WTC11 (cell line): Measurements from ENCODE around the gene MXRA7. TPM values are rescaled to one million over a fixed set of nuclear protein-coding genes. Genes with fewer than 3 reads are reported as not detected.
A peak's percentile ranks its signal among the peaks of the same experiment; 100 is the strongest.
"Not testable (repeated sequence)": the region's sequence is repeated elsewhere in the genome, so short reads cannot be mapped to it uniquely, and the experiment has no call there.

Experiments
- ATAC-seq: fragments of 200-7000 bp; cut with Tn5 transposase; 2 replicates; pipeline ENCODE4 v1.10.0; 2021; ENCODE audit warnings: mild to moderate bottlenecking, moderate library complexity
- CTCF ChIA-PET: fragments of 300-600 bp; sonication (Branson Sonifier 250); formaldehyde crosslinking; loops from one replicate; lab custom pipeline; 2021; ENCODE audit warnings: antibody characterized with exemption; lab: Charles Lee
- POLR2A ChIA-PET: fragments of 350-600 bp; sonication (Branson Sonifier 250); formaldehyde crosslinking; loops from one replicate; lab custom pipeline; 2021; ENCODE audit warnings: antibody characterized with exemption; lab: Charles Lee
- DNase-seq: peaks from one replicate; pipeline ENCODE4 v3.0.0; 2021; ENCODE audit warnings: low spot score
- H3K27ac Mint-ChIP-seq: 2 replicates; pipeline ENCODE4 v1.8.0; 2021; ENCODE audit warnings: mixed read lengths
- H3K27me3 Mint-ChIP-seq: 2 replicates; pipeline ENCODE4 v1.8.0; 2021; ENCODE audit warnings: low read depth, mild to moderate bottlenecking, moderate library complexity, mixed read lengths
- H3K36me3 Mint-ChIP-seq: 2 replicates; pipeline ENCODE4 v1.8.0; 2021; ENCODE audit warnings: mixed read lengths
- H3K4me1 Mint-ChIP-seq: 2 replicates; pipeline ENCODE4 v1.8.0; 2022; ENCODE audit warnings: mixed read lengths
- H3K4me3 Mint-ChIP-seq: 2 replicates; pipeline ENCODE4 v1.8.0; 2021; ENCODE audit warnings: mild to moderate bottlenecking, moderate library complexity, mixed read lengths
- H3K9me3 Mint-ChIP-seq: 2 replicates; pipeline ENCODE4 v1.8.0; 2021; ENCODE audit warnings: mixed read lengths
- ATF1 ChIP-seq: sonication (generic); formaldehyde crosslinking; IDR thresholded peaks from 2 replicates; pipeline ENCODE4 v1.8.1; 2023; ENCODE audit warnings: mild to moderate bottlenecking, moderate library complexity, missing genetic modification reagents
- CREB1 ChIP-seq: sonication (generic); formaldehyde crosslinking; IDR thresholded peaks from 2 replicates; pipeline ENCODE4 v1.8.0; 2023; ENCODE audit warnings: mild to moderate bottlenecking, missing genetic modification reagents
- CTCF ChIP-seq: fragments of 200-600 bp; IDR thresholded peaks from 2 replicates; pipeline ENCODE4 v1.8.0; 2022; ENCODE audit warnings: antibody characterized with exemption
- ELF4 ChIP-seq: sonication (generic); formaldehyde crosslinking; IDR thresholded peaks from 2 replicates; pipeline ENCODE4 v1.8.1; 2022; ENCODE audit warnings: low read depth, mild to moderate bottlenecking, moderate library complexity, missing genetic modification reagents
- EMX1 ChIP-seq: fragments of 250-450 bp; sonication (Bioruptor Pico); IDR thresholded peaks from 2 replicates; pipeline ENCODE4 v1.8.0; 2021; ENCODE audit warnings: mild to moderate bottlenecking
- FOXK1 ChIP-seq: sonication (generic); formaldehyde crosslinking; IDR thresholded peaks from 2 replicates; pipeline ENCODE4 v1.8.0; 2022; ENCODE audit warnings: mild to moderate bottlenecking, moderate library complexity, missing genetic modification reagents
- GRHL2 ChIP-seq: fragments of 250-450 bp; sonication (Bioruptor Pico); IDR thresholded peaks from 2 replicates; pipeline ENCODE4 v1.8.0; 2022; ENCODE audit warnings: mild to moderate bottlenecking, moderate library complexity; ENCODE audit not compliant: insufficient replicate concordance, severe bottlenecking
- KAT7 ChIP-seq: sonication (generic); formaldehyde crosslinking; IDR thresholded peaks from 2 replicates; pipeline ENCODE4 v1.8.1; 2023; ENCODE audit warnings: missing genetic modification reagents, mild to moderate bottlenecking, borderline replicate concordance
- NFATC4 ChIP-seq: fragments of 250-450 bp; sonication (Bioruptor Pico); IDR thresholded peaks from 2 replicates; pipeline ENCODE4 v1.9.0; 2021; ENCODE audit warnings: mild to moderate bottlenecking
- PRRX2 ChIP-seq: fragments of 250-450 bp; sonication (Bioruptor Pico); IDR thresholded peaks from 2 replicates; pipeline ENCODE4 v1.8.0; 2021; ENCODE audit warnings: mild to moderate bottlenecking
- TCF7 ChIP-seq: sonication (generic); formaldehyde crosslinking; IDR thresholded peaks from 2 replicates; pipeline ENCODE4 v1.8.0; 2022; ENCODE audit warnings: mild to moderate bottlenecking, low read depth, missing genetic modification reagents, moderate library complexity
- USF2 ChIP-seq: sonication (generic); formaldehyde crosslinking; IDR thresholded peaks from 2 replicates; pipeline ENCODE4 v1.8.1; 2023; ENCODE audit warnings: mild to moderate bottlenecking, missing genetic modification reagents, moderate library complexity
- ZNF138 ChIP-seq: sonication (generic); formaldehyde crosslinking; conservative IDR thresholded peaks from 2 replicates; pipeline ENCODE4 v1.8.1; 2022; ENCODE audit warnings: mild to moderate bottlenecking, moderate library complexity, missing genetic modification reagents
- ZNF232 ChIP-seq: sonication (generic); formaldehyde crosslinking; IDR thresholded peaks from 2 replicates; pipeline ENCODE4 v1.8.0; 2022; ENCODE audit warnings: mild to moderate bottlenecking, missing genetic modification reagents
- ZNF317 ChIP-seq: sonication (generic); formaldehyde crosslinking; IDR thresholded peaks from 2 replicates; pipeline ENCODE4 v1.8.1; 2023; ENCODE audit warnings: low read depth, mild to moderate bottlenecking, moderate library complexity, missing genetic modification reagents, borderline replicate concordance
- ZNF532 ChIP-seq: fragments of 250-450 bp; sonication (Bioruptor Pico); IDR thresholded peaks from 2 replicates; pipeline ENCODE4 v1.9.0; 2021; ENCODE audit warnings: mild to moderate bottlenecking, borderline replicate concordance
- ZSCAN18 ChIP-seq: fragments of 250-450 bp; sonication (Bioruptor Pico); IDR thresholded peaks from 2 replicates; pipeline ENCODE4 v2.1.2; 2022; ENCODE audit warnings: mild to moderate bottlenecking, moderate library complexity
- total RNA-seq: library from RNA; stranded (reverse); gene quantifications from 3 replicates; pipeline ENCODE4 v1.2.3, GENCODE V29; 2021

MXRA7 gene
- total RNA-seq, 1 experiment from 2014 or later, result 46.5 TPM

GRCh38 chr17:76700270-76700616 is 10.5 kb downstream of the MXRA7 start:
- no peak for TF ChIP-seq PRRX2 (CRISPR knock-in tag)
- Mint-ChIP-seq H3K36me3 (no peaks in the 10 kb centered on the region), H3K9me3 (no peaks in the 10 kb centered on the region), H3K4me3 (no peak overlapping the region), H3K27ac (peak overlapping the region; percentile 87; the same call in 1 of the 2 replicates), H3K27me3 (no peaks in the 10 kb centered on the region), H3K4me1 (peaks cover 46% of the 10 kb centered on the region)
- no peak; the same call in 1 of the 2 replicates for ATAC-seq
- ChIA-PET POLR2A (no interaction called here), CTCF (interaction anchor here (1.8 to 6.8 kb wide), 2 partner anchors 9 to 19 kb away, joined by 11 to 45 read pairs; partner anchors contain the start of gene MXRA7)
- DNase-seq, result no peak

GRCh38 chr17:76698466-76698977 is 12.2 kb downstream of the MXRA7 start:
- H3K27me3 Mint-ChIP-seq, H3K27ac Mint-ChIP-seq, H3K4me3 Mint-ChIP-seq, ATAC-seq, H3K9me3 Mint-ChIP-seq, DNase-seq, POLR2A ChIA-PET, H3K36me3 Mint-ChIP-seq: not testable (repeated sequence)
- CTCF ChIA-PET, result interaction anchor here (1.9 to 7.2 kb wide), 4 partner anchors 11 to 158 kb away, joined by 8 to 45 read pairs (median 26); partner anchors contain the start of genes MXRA7 and PRCD
- peaks cover 50% of the 10 kb centered on the region for H3K4me1 Mint-ChIP-seq

- CTCF ChIA-PET, result interaction anchor here (0.8 to 7.2 kb wide), 8 partner anchors 9 to 358 kb away, joined by 3 to 45 read pairs (median 6); partner anchors contain the start of genes MXRA7 and PRCD
- ATAC-seq (peak; percentile 55), DNase-seq (no peak)
- Mint-ChIP-seq H3K27ac (no peak overlapping the region; the same call in 1 of the 2 replicates), H3K4me3 (no peak overlapping the region), H3K9me3 (no peaks in the 10 kb centered on the region), H3K36me3 (no peaks in the 10 kb centered on the region), H3K27me3 (no peaks in the 10 kb centered on the region), H3K4me1 (peaks cover 50% of the 10 kb centered on the region)
- POLR2A ChIA-PET, result no interaction called here
- TF ChIP-seq CREB1, result no peak
- no peak for TF ChIP-seq EMX1 (CRISPR knock-in tag)
- no peak for TF ChIP-seq ATF1 (CRISPR knock-in tag)
- no peak for TF ChIP-seq USF2 (CRISPR knock-in tag)
- no peak for TF ChIP-seq ZNF232 (CRISPR knock-in tag)
- no peak for TF ChIP-seq GRHL2
- no peak for TF ChIP-seq ZNF138 (CRISPR knock-in tag)
- TF ChIP-seq ELF4 (CRISPR knock-in tag), result no peak
- TF ChIP-seq ZNF317, result no peak
- TF ChIP-seq FOXK1, result no peak
- no peak for TF ChIP-seq TCF7 (CRISPR knock-in tag)
- TF ChIP-seq NFATC4, result no peak
Measured at GRCh38 chr17:76697702-76698465, 12.9 kb downstream of the MXRA7 start.

GRCh38 chr17:76696763-76697701 is 13.7 kb downstream of the MXRA7 start:
- H3K27ac Mint-ChIP-seq, result peak overlapping the region; percentile 34; the same call in 1 of the 2 replicates
- ChIA-PET POLR2A (interaction anchor here (0.5 kb wide), 1 partner anchor 1303 kb away, joined by 6 read pairs; no protein-coding TSS in a partner anchor), CTCF (interaction anchor here (0.8 to 7.2 kb wide), 9 partner anchors 8 to 359 kb away, joined by 3 to 45 read pairs (median 5); partner anchors contain the start of genes MXRA7 and PRCD)
- H3K27me3 Mint-ChIP-seq, result no peaks in the 10 kb centered on the region
- H3K4me1 Mint-ChIP-seq, result peaks cover 51% of the 10 kb centered on the region
- ATAC-seq (no peak), DNase-seq (no peak)
- H3K36me3 Mint-ChIP-seq, result no peaks in the 10 kb centered on the region
- H3K9me3 Mint-ChIP-seq, result no peaks in the 10 kb centered on the region
- no peak overlapping the region for H3K4me3 Mint-ChIP-seq
- no peak for TF ChIP-seq KAT7 (CRISPR knock-in tag)
- no peak for TF ChIP-seq CTCF
- no peak for TF ChIP-seq ZSCAN18 (CRISPR knock-in tag)
- TF ChIP-seq ATF1 (CRISPR knock-in tag), result no peak
- no peak for TF ChIP-seq ZNF532 (CRISPR knock-in tag)
